Kidney epithelial cell (primary cell): ENCODE results near the gene HIKESHI. TPM values are rescaled to one million over a fixed set of nuclear protein-coding genes. Genes with fewer than 3 reads are reported as not detected.

ENCODE experiments used
- DNase-seq: peaks from one replicate; pipeline ENCODE4 v3.0.0-alpha.2; 2010; ENCODE audit warnings: low read depth
- H3K27me3 ChIP-seq: 2 replicates; pipeline ENCODE4 v1.6.0; 2011; ENCODE audit warnings: low read length; ENCODE audit not compliant: control insufficient read depth, insufficient read depth
- H3K36me3 ChIP-seq: 2 replicates; pipeline ENCODE4 v1.5.1; 2011; ENCODE audit warnings: low read length; ENCODE audit not compliant: control insufficient read depth, insufficient read depth
- H3K4me3 ChIP-seq: 2 replicates; pipeline ENCODE4 v1.5.1; 2011; ENCODE audit warnings: low read depth, mild to moderate bottlenecking, control low read depth, low read length
- CTCF ChIP-seq: IDR thresholded peaks from 2 replicates; pipeline ENCODE4 v1.5.1; 2011; ENCODE audit warnings: mild to moderate bottlenecking, moderate library complexity, low read length, control low read depth, inconsistent platforms; ENCODE audit not compliant: insufficient read depth, poor library complexity, severe bottlenecking
- total RNA-seq: library from RNA; depleted of rRNA; stranded (reverse); fragments of >200 nt; gene quantifications from 2 replicates; pipeline ENCODE4 v1.2.3, GENCODE V29; 2015

HIKESHI gene
- total RNA-seq, 1 donor from 2014 or later = 34.6 TPM

GRCh38 chr11:86370922-86371594 is 69.0 kb downstream of the HIKESHI start:
- no peaks in the 10 kb centered on the region for H3K36me3 ChIP-seq
- no peak for DNase-seq
- no peaks in the 10 kb centered on the region for H3K27me3 ChIP-seq

GRCh38 chr11:86372041-86372440 is 70.0 kb downstream of the HIKESHI start:
- no peak overlapping the region for H3K4me3 ChIP-seq
- DNase-seq = no peak
- no peaks in the 10 kb centered on the region for H3K27me3 ChIP-seq
- TF ChIP-seq CTCF = no peak
- H3K36me3 ChIP-seq = no peaks in the 10 kb centered on the region

More at GRCh38 chr11:86370922-86371594, 69.0 kb downstream of the HIKESHI start:
- H3K4me3 ChIP-seq = no peak overlapping the region
- no peak for TF ChIP-seq CTCF

GRCh38 chr11:86372586-86372985 is 70.5 kb downstream of the HIKESHI start:
- no peak for DNase-seq
- TF ChIP-seq CTCF = no peak
- H3K4me3 ChIP-seq = no peak overlapping the region
- H3K27me3 ChIP-seq = no peaks in the 10 kb centered on the region
- H3K36me3 ChIP-seq = no peaks in the 10 kb centered on the region

- TF ChIP-seq CTCF = no peak
- H3K36me3 ChIP-seq = no peaks in the 10 kb centered on the region
- H3K4me3 ChIP-seq = no peak overlapping the region
- H3K27me3 ChIP-seq = no peaks in the 10 kb centered on the region
- no peak for DNase-seq
Measured at GRCh38 chr11:86374069-86374468, 72.0 kb downstream of the HIKESHI start.

GRCh38 chr11:86374586-86374985 is 72.5 kb downstream of the HIKESHI start, which contains the start of gene CCDC81:
Gene CCDC81 (plus strand): TSS chr11:86374887. CDS start chr11:86375164, 277 bp downstream.
- TF ChIP-seq CTCF = no peak
- peak within 1 kb of the TSS; percentile 18 for H3K4me3 ChIP-seq

GRCh38 chr11:86377972-86378371 is 75.9 kb downstream of the HIKESHI start:
- no peaks in the 10 kb centered on the region for H3K27me3 ChIP-seq
- no peak for TF ChIP-seq CTCF
- no peaks in the 10 kb centered on the region for H3K36me3 ChIP-seq
- no peak overlapping the region for H3K4me3 ChIP-seq
- no peak for DNase-seq

More at GRCh38 chr11:86374586-86374985, 72.5 kb downstream of the HIKESHI start, which contains the start of gene CCDC81:
- no peaks in the 10 kb centered on the region for H3K36me3 ChIP-seq
- no peak for DNase-seq
- no peaks in the 10 kb centered on the region for H3K27me3 ChIP-seq
